ENCODE results near the gene ANTXR1.

ANTXR1 gene

DNA sequence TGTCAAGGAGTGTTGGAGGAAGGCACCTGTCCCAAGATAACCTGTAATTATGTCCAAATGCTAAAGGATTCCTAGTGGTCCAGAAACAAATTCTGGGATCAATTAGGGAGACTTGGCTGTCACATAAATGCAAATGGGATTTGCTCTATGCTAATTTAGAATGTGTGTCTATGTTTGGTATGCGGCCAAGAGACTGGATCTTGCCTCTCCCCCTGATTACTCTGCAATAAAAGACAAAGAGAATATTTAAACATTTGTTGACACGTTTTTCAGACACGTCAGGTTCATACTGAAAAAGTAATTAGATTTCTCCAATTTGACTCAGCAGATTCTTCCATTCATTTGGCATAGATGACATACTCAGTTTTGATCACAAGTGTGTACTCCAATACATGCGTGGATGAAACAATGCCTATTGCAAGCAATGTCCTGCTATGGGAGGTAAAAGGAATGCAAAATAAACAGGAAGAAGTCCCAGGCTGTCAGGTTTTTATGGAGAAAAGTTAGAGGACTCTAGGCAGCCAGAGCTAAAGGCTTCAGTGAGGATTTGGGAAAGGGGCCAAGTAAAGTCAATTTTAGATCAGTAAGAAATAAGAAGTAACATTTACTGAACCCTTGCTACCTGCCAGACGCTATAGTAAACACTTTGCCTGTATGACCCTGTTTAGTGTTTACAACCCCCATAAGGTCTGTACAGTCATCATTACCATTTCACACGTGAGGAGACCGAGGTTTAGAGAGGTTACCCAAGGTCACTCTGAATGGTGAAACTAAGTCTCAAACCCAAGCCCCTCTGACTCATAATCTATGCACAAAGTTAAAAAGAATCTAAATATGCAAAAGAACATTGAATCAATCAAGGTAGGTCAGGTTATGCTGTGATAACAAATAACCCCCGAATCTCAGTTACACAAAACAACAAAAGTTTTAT, 7.8 kb downstream of the ANTXR1 start:
- no peak overlapping the region for H3K4me3 ChIP-seq (ENCODE audit: low read depth, low read length)
- DNase-seq (ENCODE audit: low read depth) = no peak
- no peak for TF ChIP-seq CTCF (IDR thresholded peaks at IDR 0.05; ENCODE audit: low read depth, low read length, missing control alignments)
- in situ Hi-C loops (cut with HindIII; ENCODE audit: low sequenced_read_pairs) = loop anchor here (10.0 to 25.0 kb wide), 2 partner anchors 92 to 294 kb away; no protein-coding TSS in a partner anchor

GRCh38 chr2:69021727-69022126, 8.7 kb downstream of the ANTXR1 start:
- H3K4me3 ChIP-seq (ENCODE audit: low read depth, low read length) = no peak overlapping the region
- TF ChIP-seq CTCF (IDR thresholded peaks at IDR 0.05; ENCODE audit: low read depth, low read length, missing control alignments) = no peak
- no peak for DNase-seq (ENCODE audit: low read depth)
- in situ Hi-C loops (cut with HindIII; ENCODE audit: low sequenced_read_pairs) = loop anchor here (10.0 to 25.0 kb wide), 2 partner anchors 91 to 293 kb away; no protein-coding TSS in a partner anchor

- no peak overlapping the region for H3K4me3 ChIP-seq (ENCODE audit: low read depth, low read length)
- DNase-seq (ENCODE audit: low read depth) = no peak
- no peak for TF ChIP-seq CTCF (IDR thresholded peaks at IDR 0.05; ENCODE audit: low read depth, low read length, missing control alignments)
- in situ Hi-C loops (cut with HindIII; ENCODE audit: low sequenced_read_pairs) = loop anchor here (10.0 to 25.0 kb wide), 2 partner anchors 90 to 292 kb away; no protein-coding TSS in a partner anchor
Measured at GRCh38 chr2:69022548-69022947, 9.6 kb downstream of the ANTXR1 start.

- no peak overlapping the region for H3K4me3 ChIP-seq (ENCODE audit: low read depth, low read length)
- DNase-seq (ENCODE audit: low read depth) = no peak
- TF ChIP-seq CTCF (IDR thresholded peaks at IDR 0.05; ENCODE audit: low read depth, low read length, missing control alignments) = no peak
- in situ Hi-C loops (cut with HindIII; ENCODE audit: low sequenced_read_pairs) = loop anchor here (10.0 to 25.0 kb wide), 2 partner anchors 89 to 292 kb away; no protein-coding TSS in a partner anchor
Measured at GRCh38 chr2:69023236-69023635, 10.3 kb downstream of the ANTXR1 start.

GRCh38 chr2:69026026-69026425, 13.0 kb downstream of the ANTXR1 start:
- H3K4me3 ChIP-seq (ENCODE audit: low read depth, low read length) = no peak overlapping the region
- TF ChIP-seq CTCF (IDR thresholded peaks at IDR 0.05; ENCODE audit: low read depth, low read length, missing control alignments) = peak; percentile 34
- DNase-seq (ENCODE audit: low read depth) = no peak
- in situ Hi-C loops (cut with HindIII; ENCODE audit: low sequenced_read_pairs) = loop anchor here (10.0 kb wide), 1 partner anchor 289 kb away; no protein-coding TSS in a partner anchor

DNA sequence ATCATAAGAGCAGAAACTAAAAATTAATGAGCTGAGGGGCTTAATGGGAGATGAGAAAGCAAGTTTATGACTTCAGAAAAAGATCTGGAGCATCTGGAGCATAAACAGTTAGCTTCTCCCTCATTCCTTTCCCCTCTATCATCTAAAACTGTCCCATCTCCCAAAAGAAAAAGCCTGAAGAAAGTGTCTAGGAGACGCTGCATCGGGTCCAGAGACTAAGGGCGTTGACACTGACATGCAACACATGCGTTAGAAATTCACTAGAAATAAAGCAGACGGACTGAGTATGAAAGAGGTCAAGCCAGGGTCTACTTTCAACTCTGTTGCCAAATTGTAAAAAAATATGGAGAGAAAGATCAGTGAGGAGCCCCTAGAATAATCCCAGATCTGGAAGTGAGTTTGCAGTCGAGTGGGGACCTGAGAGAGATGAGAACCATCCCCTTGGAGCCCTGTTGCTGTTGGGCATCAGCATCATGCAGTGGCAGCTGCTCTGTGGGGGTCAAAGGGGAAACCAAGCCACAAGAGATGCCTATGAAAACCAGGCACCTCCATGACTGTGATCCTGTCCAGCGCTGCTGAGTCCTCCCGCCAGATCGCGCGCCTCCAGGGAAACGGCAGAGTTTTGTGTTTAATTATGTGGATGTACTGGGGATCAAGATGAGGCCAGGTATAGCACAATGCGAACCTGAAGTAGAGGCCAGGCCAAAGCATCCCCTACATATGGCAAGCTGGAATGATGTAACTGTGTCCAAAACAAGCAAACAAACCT, 13.9 kb downstream of the ANTXR1 start:
- in situ Hi-C loops (cut with HindIII; ENCODE audit: low sequenced_read_pairs) = loop anchor here (10.0 kb wide), 1 partner anchor 288 kb away; no protein-coding TSS in a partner anchor
- no peak overlapping the region for H3K4me3 ChIP-seq (ENCODE audit: low read depth, low read length)
- TF ChIP-seq CTCF (IDR thresholded peaks at IDR 0.05; ENCODE audit: low read depth, low read length, missing control alignments) = no peak
- DNase-seq (ENCODE audit: low read depth) = no peak
